Vagina (tissue), 2 donors: ENCODE measurements around the gene WWOX.

Source experiments
- POLR2A ChIP-seq, 2 donors: fragments of 450-650 bp; IDR thresholded peaks; one replicate each; pipeline ENCODE4 v1.6.1; 2017; ENCODE audit warnings: antibody characterized with exemption in 2 of 2, mild to moderate bottlenecking in 2 of 2, moderate library complexity in 2 of 2
- TF ChIP-seq, protein P1 (sequence below), 3 experiments: fragments of 450-650 bp in 2 of 3; fragments of 200-600 bp in 1 of 3; sonication (generic) in 1 of 3; IDR thresholded peaks; one replicate each; pipeline ENCODE4 v1.5.1; 2017 to 2019; ENCODE audit warnings: antibody characterized with exemption in 3 of 3, mild to moderate bottlenecking in 2 of 3, moderate library complexity in 2 of 3

DNA sequence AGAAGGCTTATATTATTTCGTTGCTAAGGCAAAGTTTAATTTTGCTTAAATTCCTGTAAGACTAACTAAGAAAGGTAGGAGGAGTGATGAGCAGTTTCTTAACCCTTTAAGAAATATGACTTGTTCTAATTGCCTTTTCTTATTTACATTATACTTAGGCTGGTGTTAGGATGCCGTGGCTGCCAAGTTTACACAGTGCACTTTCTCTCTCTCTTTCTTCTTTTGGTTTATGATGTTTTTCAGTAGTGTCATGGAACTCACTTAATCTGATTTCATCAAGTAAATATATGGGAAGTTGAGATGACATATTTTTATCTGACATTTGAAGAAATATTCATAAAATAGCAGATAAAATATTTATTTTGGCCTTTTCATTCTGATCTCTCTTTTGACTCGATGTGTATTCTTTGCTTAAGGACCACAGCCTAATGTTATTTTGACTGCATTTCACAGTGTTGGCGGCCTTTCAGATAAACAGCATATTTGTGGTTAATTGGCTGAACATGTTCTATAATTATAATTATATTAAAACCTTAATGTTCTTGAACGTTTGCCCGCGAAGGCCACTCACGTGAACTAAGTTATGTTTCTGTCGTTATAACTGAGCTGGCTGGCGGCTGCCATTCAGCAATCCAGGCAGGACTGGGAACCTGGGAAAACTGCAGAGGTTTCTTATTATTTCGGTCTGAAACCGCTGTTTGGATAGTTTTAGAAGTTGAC is 191.6 kb downstream of the WWOX start:
- TF ChIP-seq POLR2A (IDR thresholded peaks at IDR 0.05): no peak
- TF ChIP-seq, protein P1, sequence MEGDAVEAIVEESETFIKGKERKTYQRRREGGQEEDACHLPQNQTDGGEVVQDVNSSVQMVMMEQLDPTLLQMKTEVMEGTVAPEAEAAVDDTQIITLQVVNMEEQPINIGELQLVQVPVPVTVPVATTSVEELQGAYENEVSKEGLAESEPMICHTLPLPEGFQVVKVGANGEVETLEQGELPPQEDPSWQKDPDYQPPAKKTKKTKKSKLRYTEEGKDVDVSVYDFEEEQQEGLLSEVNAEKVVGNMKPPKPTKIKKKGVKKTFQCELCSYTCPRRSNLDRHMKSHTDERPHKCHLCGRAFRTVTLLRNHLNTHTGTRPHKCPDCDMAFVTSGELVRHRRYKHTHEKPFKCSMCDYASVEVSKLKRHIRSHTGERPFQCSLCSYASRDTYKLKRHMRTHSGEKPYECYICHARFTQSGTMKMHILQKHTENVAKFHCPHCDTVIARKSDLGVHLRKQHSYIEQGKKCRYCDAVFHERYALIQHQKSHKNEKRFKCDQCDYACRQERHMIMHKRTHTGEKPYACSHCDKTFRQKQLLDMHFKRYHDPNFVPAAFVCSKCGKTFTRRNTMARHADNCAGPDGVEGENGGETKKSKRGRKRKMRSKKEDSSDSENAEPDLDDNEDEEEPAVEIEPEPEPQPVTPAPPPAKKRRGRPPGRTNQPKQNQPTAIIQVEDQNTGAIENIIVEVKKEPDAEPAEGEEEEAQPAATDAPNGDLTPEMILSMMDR (IDR thresholded peaks at IDR 0.05): no peak
